Neural crest cell (in vitro differentiated cells): ENCODE data around the gene PCGF1. TPM values are rescaled to one million over a fixed set of nuclear protein-coding genes. Genes with fewer than 3 reads are reported as not detected.

Experiments used
- DNase-seq: peaks from one replicate; pipeline ENCODE4 v3.0.0; 2021; ENCODE audit warnings: low read depth, mixed read lengths, low spot score
- H3K27ac Mint-ChIP-seq: one replicate; pipeline ENCODE4 v1.8.0; 2021; ENCODE audit warnings: mild to moderate bottlenecking, mixed read lengths; ENCODE audit not compliant: unreplicated experiment
- H3K27me3 Mint-ChIP-seq: 2 replicates; pipeline ENCODE4 v1.8.0; 2021; ENCODE audit warnings: low read depth, mild to moderate bottlenecking, mixed read lengths
- H3K36me3 Mint-ChIP-seq: 2 replicates; pipeline ENCODE4 v1.8.0; 2021; ENCODE audit warnings: low read depth, mild to moderate bottlenecking, mixed read lengths
- H3K4me1 Mint-ChIP-seq: 2 replicates; pipeline ENCODE4 v1.8.0; 2021; ENCODE audit warnings: mixed read lengths
- H3K4me3 Mint-ChIP-seq: one replicate; pipeline ENCODE4 v1.8.0; 2021; ENCODE audit warnings: mild to moderate bottlenecking, mixed read lengths
- H3K9me3 Mint-ChIP-seq: 2 replicates; pipeline ENCODE4 v1.8.0; 2021; ENCODE audit warnings: mixed read lengths
- total RNA-seq: library from RNA; stranded (reverse); gene quantifications from 2 replicates; pipeline ENCODE4 v1.2.1, GENCODE V29; 2021
- TF ChIP-seq, protein P1 (sequence below): fragments of 200-600 bp; sonication (generic); conservative IDR thresholded peaks from 2 replicates; pipeline ENCODE4 v1.5.0; 2021; ENCODE audit warnings: antibody characterized with exemption, mild to moderate bottlenecking

The PCGF1 gene
- total RNA-seq, 1 donor from 2014 or later: 30.0 TPM

DNA sequence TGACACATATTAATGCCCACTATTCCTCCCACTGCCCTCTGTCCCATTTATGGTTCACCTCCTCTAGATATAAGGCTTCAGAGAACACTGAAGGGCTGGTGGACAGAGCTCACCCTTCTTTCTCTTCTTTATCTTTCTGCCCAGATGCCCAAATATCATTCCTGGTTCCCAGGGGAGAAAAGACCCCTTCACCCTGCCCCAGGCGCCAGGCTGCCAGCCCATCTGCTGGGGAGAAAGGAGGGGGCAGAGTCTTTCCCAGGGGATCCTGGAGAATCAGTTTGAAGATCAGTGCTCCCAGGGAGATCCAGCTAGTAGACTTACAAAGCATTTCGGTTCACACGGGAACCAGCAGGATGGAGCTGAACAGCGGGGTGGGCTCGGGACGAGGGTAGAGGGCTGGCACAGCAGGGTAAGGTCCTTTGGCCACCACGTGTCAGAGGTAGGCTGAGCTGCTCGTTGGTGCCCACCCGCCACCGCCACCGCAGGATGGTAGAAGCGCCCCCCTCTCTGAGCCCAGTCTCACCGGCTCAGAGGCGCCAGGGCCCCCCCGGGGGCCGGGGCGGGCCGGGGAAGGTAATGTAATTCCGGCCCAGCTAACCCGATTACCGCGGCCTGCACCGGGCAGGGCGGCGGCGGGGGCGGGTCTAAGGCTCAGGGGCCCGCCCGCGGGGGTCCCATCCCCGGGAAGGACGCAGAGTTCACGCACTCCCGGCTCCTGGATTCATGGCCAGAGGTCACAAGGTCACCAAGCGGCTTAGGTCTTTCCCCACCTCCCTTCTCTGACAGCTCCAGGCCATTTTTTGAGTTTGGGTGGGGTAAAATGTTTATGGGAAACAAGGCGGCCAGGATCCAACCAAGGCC is 5.5 kb upstream of the PCGF1 start:
- Mint-ChIP-seq H3K27ac (no peak overlapping the region), H3K4me3 (peak overlapping the region; percentile 35), H3K36me3 (peaks cover 9% of the 10 kb centered on the region), H3K27me3 (peaks cover 95% of the 10 kb centered on the region), H3K9me3 (peaks cover 3% of the 10 kb centered on the region), H3K4me1 (peaks cover 12% of the 10 kb centered on the region)
- DNase-seq: no peak
- TF ChIP-seq, protein P1, sequence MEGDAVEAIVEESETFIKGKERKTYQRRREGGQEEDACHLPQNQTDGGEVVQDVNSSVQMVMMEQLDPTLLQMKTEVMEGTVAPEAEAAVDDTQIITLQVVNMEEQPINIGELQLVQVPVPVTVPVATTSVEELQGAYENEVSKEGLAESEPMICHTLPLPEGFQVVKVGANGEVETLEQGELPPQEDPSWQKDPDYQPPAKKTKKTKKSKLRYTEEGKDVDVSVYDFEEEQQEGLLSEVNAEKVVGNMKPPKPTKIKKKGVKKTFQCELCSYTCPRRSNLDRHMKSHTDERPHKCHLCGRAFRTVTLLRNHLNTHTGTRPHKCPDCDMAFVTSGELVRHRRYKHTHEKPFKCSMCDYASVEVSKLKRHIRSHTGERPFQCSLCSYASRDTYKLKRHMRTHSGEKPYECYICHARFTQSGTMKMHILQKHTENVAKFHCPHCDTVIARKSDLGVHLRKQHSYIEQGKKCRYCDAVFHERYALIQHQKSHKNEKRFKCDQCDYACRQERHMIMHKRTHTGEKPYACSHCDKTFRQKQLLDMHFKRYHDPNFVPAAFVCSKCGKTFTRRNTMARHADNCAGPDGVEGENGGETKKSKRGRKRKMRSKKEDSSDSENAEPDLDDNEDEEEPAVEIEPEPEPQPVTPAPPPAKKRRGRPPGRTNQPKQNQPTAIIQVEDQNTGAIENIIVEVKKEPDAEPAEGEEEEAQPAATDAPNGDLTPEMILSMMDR: no peak

DNA sequence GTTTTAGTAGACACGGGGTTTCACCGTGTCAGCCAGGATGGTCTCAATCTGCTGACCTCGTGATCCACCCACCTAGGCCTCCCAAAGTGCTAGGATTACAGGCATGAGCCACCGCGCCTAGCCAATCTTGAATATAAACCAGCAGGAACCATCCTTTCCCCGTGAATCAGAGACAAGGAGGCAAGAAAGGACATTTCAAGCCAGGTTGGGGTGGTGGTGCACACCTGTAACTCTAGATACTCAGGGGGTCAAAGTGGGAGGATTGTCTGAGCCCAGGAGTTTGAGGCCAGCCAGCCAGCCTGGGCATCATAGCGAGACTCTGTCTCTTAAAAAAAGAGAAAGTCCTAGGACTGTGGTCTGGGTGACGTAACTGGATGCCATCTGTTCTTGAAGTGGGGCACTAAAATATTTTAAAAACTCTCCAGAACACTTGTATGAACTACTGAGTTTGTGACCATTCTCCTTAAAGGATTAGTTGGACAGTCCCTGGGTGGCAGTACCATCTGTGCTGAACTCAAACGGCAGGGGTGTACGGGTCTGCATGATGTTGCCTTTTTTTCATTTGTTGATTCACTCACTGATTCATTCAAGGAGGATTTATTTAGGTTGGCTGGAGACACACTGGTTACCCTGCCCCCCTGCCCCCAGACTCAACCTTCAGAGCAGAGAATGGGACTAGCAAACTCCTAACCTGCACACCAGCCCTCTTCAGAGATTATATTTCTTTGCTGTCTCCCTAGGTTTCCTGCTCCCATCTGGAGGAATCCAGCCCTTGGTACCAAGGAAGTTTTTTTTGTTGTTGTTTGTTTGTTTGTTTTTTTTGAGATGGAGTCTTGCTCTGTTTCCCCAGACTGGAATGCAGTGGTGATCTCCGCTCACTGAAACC is 3.9 kb upstream of the PCGF1 start:
- Mint-ChIP-seq H3K9me3 (peaks cover 3% of the 10 kb centered on the region), H3K27ac (no peak overlapping the region), H3K4me1 (peaks cover 26% of the 10 kb centered on the region), H3K36me3 (peaks cover 8% of the 10 kb centered on the region), H3K4me3 (peak overlapping the region; percentile 41), H3K27me3 (peaks cover 92% of the 10 kb centered on the region)
- TF ChIP-seq, protein P1: no peak
- no peak for DNase-seq

DNA sequence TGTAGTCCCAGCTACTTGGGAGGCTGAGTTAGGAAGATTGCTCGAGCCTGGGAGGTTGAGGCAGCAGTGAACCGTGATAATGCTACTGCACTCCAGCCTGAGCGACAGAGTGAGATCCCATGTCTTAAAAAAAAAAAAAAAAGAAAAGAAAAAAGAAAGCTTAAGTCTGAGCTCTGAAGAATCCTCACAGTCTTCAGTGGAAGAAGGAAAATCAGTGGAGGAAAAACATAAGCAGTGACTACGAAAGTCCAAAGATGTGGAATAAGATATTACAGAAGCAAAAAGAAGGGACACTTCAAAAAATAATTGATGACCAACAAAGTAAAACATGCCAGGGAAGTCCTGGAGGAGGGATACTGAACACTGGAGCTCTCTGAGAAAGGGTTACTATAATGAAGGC is 2.8 kb upstream of the PCGF1 start:
- TF ChIP-seq, protein P1: no peak
- Mint-ChIP-seq H3K27ac (no peak overlapping the region), H3K27me3 (peaks cover 86% of the 10 kb centered on the region), H3K4me1 (peaks cover 26% of the 10 kb centered on the region), H3K9me3 (peaks cover 3% of the 10 kb centered on the region), H3K4me3 (peak overlapping the region; percentile 44), H3K36me3 (peaks cover 10% of the 10 kb centered on the region)
- DNase-seq: no peak

DNA sequence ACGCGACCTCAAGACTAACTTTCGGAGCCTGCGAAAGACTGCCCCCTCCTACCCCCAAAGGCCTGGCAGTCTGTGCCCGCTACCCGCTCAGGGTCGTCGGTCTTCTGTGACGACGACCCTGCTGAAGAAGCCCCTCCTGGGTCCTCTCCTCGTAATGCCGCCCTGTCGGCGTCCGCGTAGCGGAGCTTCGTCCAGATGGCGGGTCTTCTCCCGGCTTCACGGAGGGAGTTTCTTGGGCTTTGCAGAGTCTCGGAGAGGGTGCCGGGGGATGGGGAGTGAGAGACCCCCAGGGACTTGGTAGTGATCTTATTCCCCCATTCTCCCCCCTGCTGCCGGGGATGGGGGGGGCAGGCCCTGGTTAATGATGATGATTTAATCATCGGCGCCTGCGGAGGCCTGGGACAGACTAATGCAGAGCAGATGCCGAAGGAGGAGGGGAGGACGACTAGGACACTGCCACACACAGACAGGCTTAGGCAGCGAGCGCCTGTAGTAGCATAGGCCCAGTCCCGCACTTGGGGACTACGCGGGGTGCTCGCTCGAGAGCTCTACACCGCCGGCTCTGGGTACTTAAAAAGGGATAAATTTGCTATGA is 528 bp upstream of the PCGF1 start:
- Mint-ChIP-seq H3K27me3 (peaks cover 91% of the 10 kb centered on the region), H3K4me3 (peak overlapping the region; percentile 99), H3K4me1 (peaks cover 30% of the 10 kb centered on the region), H3K9me3 (peaks cover 3% of the 10 kb centered on the region), H3K27ac (peak overlapping the region; percentile 100), H3K36me3 (peaks cover 21% of the 10 kb centered on the region)
- TF ChIP-seq, protein P1: no peak
- no peak for DNase-seq
